ENCODE measurements around the gene HOXB4.

Gene HOXB4

GRCh38 chr17:48609033-48609432 lies 30.9 kb upstream of the HOXB4 start:
- TF ChIP-seq MYC (IDR thresholded peaks at IDR 0.05; ENCODE audit: low read depth, low read length) (no peak), CTCF (IDR thresholded peaks at IDR 0.05; ENCODE audit: low read depth, low read length) (no peak), MAX (IDR thresholded peaks at IDR 0.05; ENCODE audit: low read depth, low read length) (no peak), POLR2A (IDR thresholded peaks at IDR 0.05; ENCODE audit: extremely low read depth, insufficient read length) (no peak)
- no peak overlapping the region for H3K4me3 ChIP-seq (ENCODE audit: low read depth, low read length)
- DNase-seq (ENCODE audit: low read depth), result no peak

- no peak overlapping the region for H3K4me3 ChIP-seq (ENCODE audit: low read depth, low read length)
- TF ChIP-seq CTCF (IDR thresholded peaks at IDR 0.05; ENCODE audit: low read depth, low read length) (no peak), POLR2A (IDR thresholded peaks at IDR 0.05; ENCODE audit: extremely low read depth, insufficient read length) (no peak), MAX (IDR thresholded peaks at IDR 0.05; ENCODE audit: low read depth, low read length) (no peak), MYC (IDR thresholded peaks at IDR 0.05; ENCODE audit: low read depth, low read length) (no peak)
- no peak for DNase-seq (ENCODE audit: low read depth)
These were observed 30.3 kb upstream of the HOXB4 start for GRCh38 chr17:48608494-48608834.

GRCh38 chr17:48606892-48607614 lies 28.9 kb upstream of the HOXB4 start:
- H3K4me3 ChIP-seq (ENCODE audit: low read depth, low read length), result no peak overlapping the region
- DNase-seq (ENCODE audit: low read depth), result no peak
- no peak for TF ChIP-seq POLR2A (IDR thresholded peaks at IDR 0.05; ENCODE audit: extremely low read depth, insufficient read length)
- TF ChIP-seq MYC (IDR thresholded peaks at IDR 0.05; ENCODE audit: low read depth, low read length), result no peak
- no peak for TF ChIP-seq CTCF (IDR thresholded peaks at IDR 0.05; ENCODE audit: low read depth, low read length)
- no peak for TF ChIP-seq MAX (IDR thresholded peaks at IDR 0.05; ENCODE audit: low read depth, low read length)

- DNase-seq (ENCODE audit: low read depth), result no peak
- H3K4me3 ChIP-seq (ENCODE audit: low read depth, low read length), result no peak overlapping the region
These were observed 28.1 kb upstream of the HOXB4 start for GRCh38 chr17:48605991-48606891.

More at GRCh38 chr17:48605991-48606891, 28.1 kb upstream of the HOXB4 start:
- TF ChIP-seq CTCF (IDR thresholded peaks at IDR 0.05; ENCODE audit: low read depth, low read length), result no peak
- TF ChIP-seq MYC (IDR thresholded peaks at IDR 0.05; ENCODE audit: low read depth, low read length), result no peak
- TF ChIP-seq MAX (IDR thresholded peaks at IDR 0.05; ENCODE audit: low read depth, low read length), result no peak
- TF ChIP-seq POLR2A (IDR thresholded peaks at IDR 0.05; ENCODE audit: extremely low read depth, insufficient read length), result no peak
